Activated CD4-positive, alpha-beta T cell treated with anti-CD3 and anti-CD28 coated beads, Interleukin-2, amount 50 U/mL, for 24 hours (primary cell): ENCODE data around the gene WSCD2.

Experiments
- DNase-seq, 2 donors: peaks; one replicate each; pipeline ENCODE4 v3.0.0-alpha.2; 2020; ENCODE audit warnings: low read depth in 1 of 2, low spot score in 1 of 2

WSCD2 gene

GRCh38 chr12:108231909-108232434 lies 102.9 kb downstream of the WSCD2 start:
- DNase-seq, result no peak

- no peak for DNase-seq
Observed at GRCh38 chr12:108232565-108232964, 103.5 kb downstream of the WSCD2 start.

GRCh38 chr12:108234158-108234557 lies 105.1 kb downstream of the WSCD2 start:
- no peak for DNase-seq

- no peak for DNase-seq
Observed at GRCh38 chr12:108235197-108235984, 106.3 kb downstream of the WSCD2 start.

GRCh38 chr12:108235985-108236263 lies 106.8 kb downstream of the WSCD2 start:
- DNase-seq, result no peak

GRCh38 chr12:108236366-108236765 lies 107.3 kb downstream of the WSCD2 start:
- no peak for DNase-seq

GRCh38 chr12:108237272-108237671 lies 108.2 kb downstream of the WSCD2 start:
- DNase-seq, result no peak

- no peak for DNase-seq
Observed at GRCh38 chr12:108238474-108238873, 109.4 kb downstream of the WSCD2 start.

- no peak for DNase-seq
Observed at GRCh38 chr12:108239378-108239777, 110.3 kb downstream of the WSCD2 start.

- no peak for DNase-seq
Observed at GRCh38 chr12:108240027-108240785, 111.1 kb downstream of the WSCD2 start.

- DNase-seq, result no peak
Observed at GRCh38 chr12:108240928-108241327, 111.8 kb downstream of the WSCD2 start.

GRCh38 chr12:108241986-108242703 lies 113.1 kb downstream of the WSCD2 start:
- DNase-seq, result no peak

- no peak for DNase-seq
Observed at GRCh38 chr12:108247130-108247529, 118.0 kb downstream of the WSCD2 start.

GRCh38 chr12:108248011-108248410 lies 118.9 kb downstream of the WSCD2 start:
- DNase-seq, result no peak

GRCh38 chr12:108252523-108252922 lies 123.4 kb downstream of the WSCD2 start:
- no peak for DNase-seq

GRCh38 chr12:108253540-108253939 lies 124.5 kb downstream of the WSCD2 start:
- no peak for DNase-seq

GRCh38 chr12:108254030-108254429 lies 124.9 kb downstream of the WSCD2 start:
- no peak for DNase-seq

GRCh38 chr12:108254517-108255251 lies 125.6 kb downstream of the WSCD2 start:
- no peak for DNase-seq

- DNase-seq, result no peak
Observed at GRCh38 chr12:108255252-108255602, 126.1 kb downstream of the WSCD2 start.

- no peak for DNase-seq
Observed at GRCh38 chr12:108257004-108257403, 127.9 kb downstream of the WSCD2 start.

GRCh38 chr12:108257610-108258106 lies 128.6 kb downstream of the WSCD2 start:
- no peak for DNase-seq
